GM12878 (cell line): Measurements from ENCODE around the gene BICD1.

Experiments used
- BCL11A ChIP-seq: IDR thresholded peaks from 2 replicates; pipeline ENCODE4 v1.6.1; 2011; ENCODE audit warnings: low read depth, low read length
- EZH2 ChIP-seq: IDR thresholded peaks from 2 replicates; pipeline ENCODE4 v1.6.1; 2012; ENCODE audit warnings: low read depth, mild to moderate bottlenecking, control low read depth, inconsistent platforms, low read length, borderline replicate concordance; ENCODE audit not compliant: control insufficient read depth
- MYC ChIP-seq: IDR thresholded peaks from 2 replicates; pipeline ENCODE4 v1.6.1; 2011; ENCODE audit warnings: mild to moderate bottlenecking, low read length, moderate library complexity, inconsistent platforms; ENCODE audit not compliant: insufficient read depth, insufficient replicate concordance, insufficient read length, severe bottlenecking
- NR2C2 ChIP-seq: IDR thresholded peaks from 2 replicates; pipeline ENCODE4 v1.6.1; 2011; ENCODE audit warnings: borderline replicate concordance, low read depth; ENCODE audit not compliant: control insufficient read depth, insufficient read length
- TAF1 ChIP-seq: IDR thresholded peaks from 2 replicates; pipeline ENCODE4 v1.6.1; 2011; ENCODE audit warnings: mild to moderate bottlenecking, low read depth, low read length, borderline replicate concordance

- no peak for TF ChIP-seq MYC
- TF ChIP-seq NR2C2, result no peak
- no peak for TF ChIP-seq BCL11A
- no peak for TF ChIP-seq EZH2
- TF ChIP-seq TAF1, result no peak
Observed at GRCh38 chr12:32159381-32159780, 52.7 kb downstream of the BICD1 start.
